GM19372 (cell line): ENCODE data around the gene GPC6.

Source experiments
- ATAC-seq: cut with Tn5 transposase; IDR thresholded peaks from one replicate; pipeline ENCODE4 v1.9.1; 2021; ENCODE audit warnings: mild to moderate bottlenecking, low read depth, moderate library complexity; ENCODE audit not compliant: unreplicated experiment

The GPC6 gene

GRCh38 chr13:94058821-94059360 lies 832.3 kb downstream of the GPC6 start:
- ATAC-seq, result no peak

- no peak for ATAC-seq
Observed at GRCh38 chr13:94061301-94061700, 834.7 kb downstream of the GPC6 start.

GRCh38 chr13:94063096-94063495 lies 836.5 kb downstream of the GPC6 start:
- ATAC-seq, result no peak

GRCh38 chr13:94063848-94064247 lies 837.2 kb downstream of the GPC6 start:
- ATAC-seq, result no peak

- ATAC-seq, result no peak
Observed at GRCh38 chr13:94065741-94066140, 839.1 kb downstream of the GPC6 start.

- ATAC-seq, result no peak
Observed at GRCh38 chr13:94073007-94073744, 846.6 kb downstream of the GPC6 start.

- no peak for ATAC-seq
Observed at GRCh38 chr13:94079876-94080275, 853.3 kb downstream of the GPC6 start.

GRCh38 chr13:94080527-94080926 lies 853.9 kb downstream of the GPC6 start:
- no peak for ATAC-seq

- no peak for ATAC-seq
Observed at GRCh38 chr13:94087100-94087499, 860.5 kb downstream of the GPC6 start.

GRCh38 chr13:94088742-94089141 lies 862.1 kb downstream of the GPC6 start:
- no peak for ATAC-seq

GRCh38 chr13:94090773-94091480 lies 864.3 kb downstream of the GPC6 start:
- no peak for ATAC-seq

- no peak for ATAC-seq
Observed at GRCh38 chr13:94093652-94094315, 867.2 kb downstream of the GPC6 start.

- ATAC-seq, result no peak
Observed at GRCh38 chr13:94109715-94110374, 883.2 kb downstream of the GPC6 start.

- no peak for ATAC-seq
Observed at GRCh38 chr13:94112227-94112626, 885.6 kb downstream of the GPC6 start.

GRCh38 chr13:94112731-94113130 lies 886.1 kb downstream of the GPC6 start:
- no peak for ATAC-seq

- ATAC-seq, result no peak
Observed at GRCh38 chr13:94113245-94113644, 886.6 kb downstream of the GPC6 start.

GRCh38 chr13:94114166-94114565 lies 887.6 kb downstream of the GPC6 start:
- ATAC-seq, result no peak

GRCh38 chr13:94115054-94115453 lies 888.4 kb downstream of the GPC6 start:
- ATAC-seq, result no peak

GRCh38 chr13:94119360-94119936 lies 892.8 kb downstream of the GPC6 start:
- ATAC-seq, result no peak

GRCh38 chr13:94120878-94121277 lies 894.3 kb downstream of the GPC6 start:
- no peak for ATAC-seq
